Measurements from ENCODE around the gene ADCY10. TPM values are rescaled to one million over a fixed set of nuclear protein-coding genes. Genes with fewer than 3 reads are reported as not detected.

Gene ADCY10
- total RNA-seq, 1 experiment from 2014 or later, result 0.31 TPM

DNA sequence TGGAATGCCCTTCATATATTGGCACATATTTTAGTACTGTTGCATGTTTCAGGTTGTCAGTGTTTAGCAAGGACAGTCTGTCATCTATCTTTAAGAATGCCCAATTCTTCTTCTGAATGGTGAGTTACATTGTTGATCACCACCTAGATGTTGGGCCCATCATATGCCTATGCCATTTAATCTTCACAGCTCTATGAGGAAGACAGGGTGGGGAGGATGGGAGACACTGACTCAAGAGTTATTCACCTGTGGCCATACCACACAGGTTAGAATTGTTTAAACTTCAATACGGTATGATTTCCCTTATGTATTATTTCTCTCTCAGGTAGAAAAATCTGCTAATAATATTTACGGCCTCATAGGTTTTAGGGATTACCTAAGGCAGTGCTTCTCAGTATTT, 147.4 kb downstream of the ADCY10 start:
- CTCF ChIA-PET, result no interaction called here
- TF ChIP-seq, protein P1, sequence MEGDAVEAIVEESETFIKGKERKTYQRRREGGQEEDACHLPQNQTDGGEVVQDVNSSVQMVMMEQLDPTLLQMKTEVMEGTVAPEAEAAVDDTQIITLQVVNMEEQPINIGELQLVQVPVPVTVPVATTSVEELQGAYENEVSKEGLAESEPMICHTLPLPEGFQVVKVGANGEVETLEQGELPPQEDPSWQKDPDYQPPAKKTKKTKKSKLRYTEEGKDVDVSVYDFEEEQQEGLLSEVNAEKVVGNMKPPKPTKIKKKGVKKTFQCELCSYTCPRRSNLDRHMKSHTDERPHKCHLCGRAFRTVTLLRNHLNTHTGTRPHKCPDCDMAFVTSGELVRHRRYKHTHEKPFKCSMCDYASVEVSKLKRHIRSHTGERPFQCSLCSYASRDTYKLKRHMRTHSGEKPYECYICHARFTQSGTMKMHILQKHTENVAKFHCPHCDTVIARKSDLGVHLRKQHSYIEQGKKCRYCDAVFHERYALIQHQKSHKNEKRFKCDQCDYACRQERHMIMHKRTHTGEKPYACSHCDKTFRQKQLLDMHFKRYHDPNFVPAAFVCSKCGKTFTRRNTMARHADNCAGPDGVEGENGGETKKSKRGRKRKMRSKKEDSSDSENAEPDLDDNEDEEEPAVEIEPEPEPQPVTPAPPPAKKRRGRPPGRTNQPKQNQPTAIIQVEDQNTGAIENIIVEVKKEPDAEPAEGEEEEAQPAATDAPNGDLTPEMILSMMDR (IDR thresholded peaks at IDR 0.05; ENCODE audit: unreplicated experiment), result no peak
- DNase-seq, result no peak
- Mint-ChIP-seq H3K9me3 (ENCODE audit: low read depth, unreplicated experiment) (no peaks in the 10 kb centered on the region), H3K27ac (ENCODE audit: unreplicated experiment) (no peak overlapping the region), H3K4me1 (ENCODE audit: low read depth, unreplicated experiment) (peaks cover 14% of the 10 kb centered on the region), H3K27me3 (ENCODE audit: unreplicated experiment) (no peaks in the 10 kb centered on the region), H3K4me3 (ENCODE audit: low read depth, unreplicated experiment) (no peak overlapping the region), H3K36me3 (ENCODE audit: insufficient read depth, unreplicated experiment) (peaks cover 17% of the 10 kb centered on the region)
- intact Hi-C loops (cut with micrococcal nuclease; ENCODE audit: unreplicated experiment), result no loop called here
- BruUV-seq (replicated peaks), result no TSS peak

DNA sequence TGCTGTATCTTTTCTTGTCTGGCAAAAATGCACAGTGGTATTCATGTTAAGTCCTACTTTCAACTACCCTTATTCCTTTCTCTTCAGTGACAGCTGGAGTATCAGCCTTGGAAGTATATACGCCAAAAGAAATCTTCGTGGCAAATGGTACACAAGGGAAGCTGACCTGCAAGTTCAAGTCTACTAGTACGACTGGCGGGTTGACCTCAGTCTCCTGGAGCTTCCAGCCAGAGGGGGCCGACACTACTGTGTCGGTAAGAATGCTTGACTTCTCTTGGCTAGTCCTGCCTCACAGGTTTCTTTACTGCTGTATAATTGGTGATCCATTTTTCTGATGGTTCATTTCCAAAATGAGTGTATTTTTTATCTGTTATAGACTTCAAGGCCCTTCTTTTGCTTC, 148.4 kb downstream of the ADCY10 start:
- Mint-ChIP-seq H3K4me1 (ENCODE audit: low read depth, unreplicated experiment) (peaks cover 15% of the 10 kb centered on the region), H3K27me3 (ENCODE audit: unreplicated experiment) (no peaks in the 10 kb centered on the region), H3K4me3 (ENCODE audit: low read depth, unreplicated experiment) (no peak overlapping the region), H3K36me3 (ENCODE audit: insufficient read depth, unreplicated experiment) (peaks cover 10% of the 10 kb centered on the region), H3K9me3 (ENCODE audit: low read depth, unreplicated experiment) (no peaks in the 10 kb centered on the region), H3K27ac (ENCODE audit: unreplicated experiment) (no peak overlapping the region)
- BruUV-seq (replicated peaks), result no TSS peak
- CTCF ChIA-PET, result no interaction called here
- intact Hi-C loops (cut with micrococcal nuclease; ENCODE audit: unreplicated experiment), result no loop called here
- no peak for DNase-seq
- TF ChIP-seq, protein P1 (IDR thresholded peaks at IDR 0.05; ENCODE audit: unreplicated experiment), result no peak

DNA sequence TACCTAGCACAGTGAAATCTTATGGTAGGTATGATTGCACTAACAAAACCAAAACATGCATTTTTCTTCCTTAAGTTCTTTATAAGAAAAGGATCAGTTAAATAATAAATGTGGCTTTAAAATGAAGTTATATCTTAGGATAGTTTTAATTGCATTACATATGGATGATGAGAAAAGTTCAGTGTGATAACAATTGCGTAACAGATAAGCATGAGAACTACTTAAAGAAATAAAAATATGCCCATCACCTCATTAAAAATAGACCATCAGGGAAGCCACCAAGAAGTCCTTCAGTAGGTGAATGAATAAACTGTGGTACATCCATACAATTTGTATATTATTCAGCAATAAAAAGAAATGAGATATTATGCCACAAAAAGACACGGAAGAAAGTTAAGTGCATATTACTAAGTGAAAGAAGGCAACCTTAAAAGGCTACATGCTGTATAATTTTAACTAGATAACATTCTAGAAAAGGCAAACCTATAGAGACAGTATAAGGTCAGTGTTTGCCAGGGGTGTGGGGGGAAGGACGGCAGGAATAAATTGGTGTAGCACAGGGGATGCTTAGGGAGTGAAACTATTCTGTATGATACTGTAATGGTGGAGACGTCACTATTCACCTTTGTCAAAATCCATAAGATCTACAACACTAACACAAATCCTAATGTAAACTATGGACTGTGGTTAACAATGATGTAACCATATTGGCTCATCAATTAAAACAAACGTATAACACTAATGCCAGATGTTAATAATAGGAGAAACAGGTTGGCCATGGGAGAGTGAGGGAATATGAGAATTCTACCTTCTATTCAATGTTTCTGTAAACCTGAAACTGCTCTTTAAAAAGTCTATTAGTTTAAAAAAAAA, 149.2 kb downstream of the ADCY10 start:
- BruUV-seq (replicated peaks), result no TSS peak
- intact Hi-C loops (cut with micrococcal nuclease; ENCODE audit: unreplicated experiment), result no loop called here
- CTCF ChIA-PET, result no interaction called here
- H3K27me3 Mint-ChIP-seq (ENCODE audit: unreplicated experiment), result no peaks in the 10 kb centered on the region
- H3K27ac Mint-ChIP-seq (ENCODE audit: unreplicated experiment), result no peak overlapping the region
- no peak for DNase-seq
- TF ChIP-seq, protein P1 (IDR thresholded peaks at IDR 0.05; ENCODE audit: unreplicated experiment), result no peak
- peaks cover 10% of the 10 kb centered on the region for H3K36me3 Mint-ChIP-seq (ENCODE audit: insufficient read depth, unreplicated experiment)
- peaks cover 15% of the 10 kb centered on the region for H3K4me1 Mint-ChIP-seq (ENCODE audit: low read depth, unreplicated experiment)
- H3K9me3 Mint-ChIP-seq (ENCODE audit: low read depth, unreplicated experiment), result no peaks in the 10 kb centered on the region
- H3K4me3 Mint-ChIP-seq (ENCODE audit: low read depth, unreplicated experiment), result no peak overlapping the region

DNA sequence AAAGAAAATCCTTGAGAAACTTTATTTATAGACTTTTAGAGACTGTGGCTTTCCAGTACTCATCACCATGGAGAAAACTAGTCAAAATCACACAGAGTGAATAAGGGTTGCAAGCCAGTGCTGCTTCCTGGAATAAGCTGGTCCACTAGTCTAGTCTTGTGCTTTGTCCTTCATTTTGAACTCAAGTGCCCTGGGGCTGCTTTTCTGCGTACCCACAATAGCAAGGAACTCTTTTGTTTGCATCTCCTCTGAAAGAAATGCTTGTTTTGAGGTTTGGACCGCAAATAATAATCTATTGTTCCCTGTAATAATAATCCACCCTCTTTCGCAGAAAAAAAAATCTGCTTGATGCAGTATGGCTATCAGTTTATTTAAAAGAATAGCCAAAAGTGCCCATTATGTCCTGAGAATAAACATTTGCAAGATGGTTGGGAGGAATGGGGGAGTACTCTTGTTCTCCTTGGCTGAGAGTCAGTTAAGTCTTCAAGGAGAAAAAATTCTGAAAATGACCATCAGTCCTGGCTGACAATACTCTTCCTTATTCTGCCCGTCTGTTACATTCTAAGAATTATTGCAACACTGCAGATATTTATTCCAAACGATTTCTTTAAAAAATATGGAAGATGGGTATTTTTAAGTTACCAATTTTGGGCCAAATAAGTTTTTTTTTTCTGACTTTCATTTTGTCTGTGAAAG, 150.3 kb downstream of the ADCY10 start:
- H3K27me3 Mint-ChIP-seq (ENCODE audit: unreplicated experiment), result no peaks in the 10 kb centered on the region
- H3K4me3 Mint-ChIP-seq (ENCODE audit: low read depth, unreplicated experiment), result no peak overlapping the region
- peaks cover 15% of the 10 kb centered on the region for H3K4me1 Mint-ChIP-seq (ENCODE audit: low read depth, unreplicated experiment)
- CTCF ChIA-PET, result no interaction called here
- H3K27ac Mint-ChIP-seq (ENCODE audit: unreplicated experiment), result no peak overlapping the region
- intact Hi-C loops (cut with micrococcal nuclease; ENCODE audit: unreplicated experiment), result no loop called here
- H3K36me3 Mint-ChIP-seq (ENCODE audit: insufficient read depth, unreplicated experiment), result peaks cover 9% of the 10 kb centered on the region
- BruUV-seq (replicated peaks), result no TSS peak
- TF ChIP-seq, protein P1 (IDR thresholded peaks at IDR 0.05; ENCODE audit: unreplicated experiment), result no peak
- H3K9me3 Mint-ChIP-seq (ENCODE audit: low read depth, unreplicated experiment), result no peaks in the 10 kb centered on the region
- no peak for DNase-seq

Measured in Calu3 (cell line).